BE2C (cell line): ENCODE measurements around the gene MKLN1.

Experiments
- DNase-seq: peaks from one replicate; pipeline ENCODE4 v3.0.0-alpha.2; 2020
- H3K27me3 ChIP-seq: fragments of 250-450 bp; sonication (Bioruptor Pico); 2 replicates; pipeline ENCODE4 v1.5.1; 2020; ENCODE audit warnings: mild to moderate bottlenecking
- H3K36me3 ChIP-seq: fragments of 250-450 bp; sonication (Bioruptor Pico); 2 replicates; pipeline ENCODE4 v1.5.1; 2020; ENCODE audit warnings: mild to moderate bottlenecking
- H3K4me1 ChIP-seq: fragments of 250-450 bp; sonication (Bioruptor Pico); 2 replicates; pipeline ENCODE4 v1.5.1; 2020
- H3K4me3 ChIP-seq: 2 replicates; pipeline ENCODE4 v1.5.1; 2011; ENCODE audit warnings: low read depth, low read length
- H3K9me3 ChIP-seq: fragments of 250-450 bp; sonication (Bioruptor Pico); 2 replicates; pipeline ENCODE4 v1.5.1; 2020
- CTCF ChIP-seq: IDR thresholded peaks from 2 replicates; pipeline ENCODE4 v1.5.1; 2012; ENCODE audit warnings: mild to moderate bottlenecking, low read depth, low read length

MKLN1 gene

GRCh38 chr7:131482800-131483199, 155.1 kb downstream of the MKLN1 start:
- Histone ChIP-seq H3K4me3 (no peak overlapping the region), H3K9me3 (no peaks in the 10 kb centered on the region), H3K27me3 (no peaks in the 10 kb centered on the region), H3K36me3 (0 out of 2 replicates have a peak, but pooled peaks cover 3% of the 10 kb centered on the region), H3K4me1 (no peaks in the 10 kb centered on the region)
- DNase-seq, result no peak
- TF ChIP-seq CTCF, result no peak

- no peak for DNase-seq
- Histone ChIP-seq H3K4me3 (no peak overlapping the region), H3K9me3 (no peaks in the 10 kb centered on the region), H3K4me1 (no peaks in the 10 kb centered on the region), H3K36me3 (0 out of 2 replicates have a peak, but pooled peaks cover 3% of the 10 kb centered on the region), H3K27me3 (no peaks in the 10 kb centered on the region)
- no peak for TF ChIP-seq CTCF
Observed at GRCh38 chr7:131483586-131483985, 155.9 kb downstream of the MKLN1 start.

GRCh38 chr7:131486346-131486745, 158.7 kb downstream of the MKLN1 start:
- TF ChIP-seq CTCF, result no peak

GRCh38 chr7:131487217-131487616, 159.5 kb downstream of the MKLN1 start:
- Histone ChIP-seq H3K4me3 (no peak overlapping the region), H3K27me3 (no peaks in the 10 kb centered on the region), H3K36me3 (peaks cover 3% of the 10 kb centered on the region; the same call in 1 of the 2 replicates), H3K9me3 (no peaks in the 10 kb centered on the region), H3K4me1 (no peaks in the 10 kb centered on the region)
- no peak for DNase-seq
- no peak for TF ChIP-seq CTCF

More at GRCh38 chr7:131486346-131486745, 158.7 kb downstream of the MKLN1 start:
- Histone ChIP-seq H3K27me3 (no peaks in the 10 kb centered on the region), H3K4me1 (no peaks in the 10 kb centered on the region), H3K4me3 (no peak overlapping the region), H3K9me3 (no peaks in the 10 kb centered on the region), H3K36me3 (peaks cover 3% of the 10 kb centered on the region; the same call in 1 of the 2 replicates)
- DNase-seq, result no peak

GRCh38 chr7:131488361-131488760, 160.7 kb downstream of the MKLN1 start:
- no peaks in the 10 kb centered on the region for H3K27me3 ChIP-seq
- no peaks in the 10 kb centered on the region for H3K9me3 ChIP-seq
- H3K4me3 ChIP-seq, result no peak overlapping the region
- no peak for DNase-seq
- H3K4me1 ChIP-seq, result no peaks in the 10 kb centered on the region; the same call in 1 of the 2 replicates
- peaks cover 3% of the 10 kb centered on the region; the same call in 1 of the 2 replicates for H3K36me3 ChIP-seq
- TF ChIP-seq CTCF, result peak; percentile 34

DNA sequence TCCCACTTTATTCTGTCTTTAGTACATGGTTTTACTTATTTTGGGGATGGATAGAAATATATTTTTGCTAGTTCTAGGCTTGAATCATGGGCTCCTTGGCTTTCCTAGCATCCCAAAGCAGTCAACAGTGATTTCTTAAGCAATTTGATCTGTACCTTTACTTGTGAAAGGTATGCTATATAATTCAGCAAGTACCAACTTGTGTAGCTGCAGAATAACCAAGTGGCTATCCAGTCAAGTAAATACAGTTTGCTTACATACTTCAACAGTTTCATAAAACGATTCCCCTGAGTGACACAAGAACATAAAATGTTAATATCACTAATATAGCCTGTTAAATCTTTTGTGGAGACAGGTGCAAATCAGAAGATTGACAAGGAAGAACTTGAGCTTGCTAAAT, 161.5 kb downstream of the MKLN1 start:
- Histone ChIP-seq H3K4me3 (no peak overlapping the region), H3K9me3 (no peaks in the 10 kb centered on the region), H3K36me3 (peaks cover 3% of the 10 kb centered on the region; the same call in 1 of the 2 replicates), H3K4me1 (no peaks in the 10 kb centered on the region; the same call in 1 of the 2 replicates), H3K27me3 (no peaks in the 10 kb centered on the region)
- no peak for DNase-seq
- no peak for TF ChIP-seq CTCF
